A172 (cell line): ENCODE measurements around the gene HSF2BP. TPM values are rescaled to one million over a fixed set of nuclear protein-coding genes. Genes with fewer than 3 reads are reported as not detected.
"Not testable (repeated sequence)": the region's sequence is repeated elsewhere in the genome, so short reads cannot be mapped to it uniquely, and the experiment has no call there.

Experiments
- DNase-seq: peaks from one replicate; pipeline ENCODE4 v3.0.0-alpha.2; 2015; ENCODE audit warnings: low spot score
- total RNA-seq: library from RNA; depleted of rRNA; stranded (reverse); fragments of >200 nt; shearing (Covaris generic); gene quantifications from 2 replicates; pipeline ENCODE4 v1.2.3, GENCODE V29; 2014; rRNA removed

The HSF2BP gene
- 8.8 and 9.1 TPM in 2 replicates for total RNA-seq

DNA sequence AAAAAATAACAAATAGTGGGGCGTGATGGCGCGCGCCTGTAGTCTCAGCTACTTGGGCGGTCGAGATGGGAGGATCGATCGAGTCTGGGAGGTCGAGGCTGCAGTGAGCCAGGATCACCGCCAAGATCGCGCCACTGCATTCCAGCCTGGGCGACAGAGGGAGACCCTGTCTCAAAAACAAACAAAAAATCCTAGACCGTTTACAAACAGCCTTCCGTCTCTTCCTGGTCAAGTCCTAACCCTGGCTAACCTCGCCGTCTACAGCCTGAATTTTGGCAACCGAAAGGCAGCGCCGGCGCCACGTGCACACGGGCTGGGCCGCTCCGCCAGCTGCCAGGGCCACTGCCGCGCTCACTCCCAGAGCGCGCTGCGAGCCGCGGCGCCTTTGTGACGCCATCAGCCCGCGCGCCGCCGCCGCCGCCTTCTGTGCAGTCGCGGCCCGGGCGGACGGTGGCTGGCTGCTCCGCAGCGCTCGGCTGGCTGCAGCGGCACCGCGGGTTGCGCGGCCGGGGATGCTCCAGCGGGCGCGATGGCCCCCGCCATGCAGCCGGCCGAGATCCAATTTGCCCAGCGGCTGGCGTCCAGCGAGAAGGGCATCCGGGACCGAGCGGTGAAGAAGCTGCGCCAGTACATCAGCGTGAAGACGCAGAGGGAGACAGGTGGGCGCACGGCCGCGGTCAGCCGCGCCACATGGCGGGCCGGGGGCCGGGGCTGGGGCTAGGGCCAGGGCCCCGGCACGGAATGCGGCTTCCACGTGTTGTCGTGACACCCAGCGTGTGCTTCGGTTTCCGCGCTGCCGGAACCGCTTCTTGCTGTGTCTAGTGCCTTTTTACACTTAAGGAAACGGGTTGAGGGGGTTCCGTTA lies at the start of gene HSF2BP, which contains the start of gene RRP1B:
Gene HSF2BP, minus strand, starts transcription at position 353 of the 865 bp plus-strand sequence. CDS start 1,392 bp downstream, outside the sequence.
Gene RRP1B, plus strand, starts transcription at position 425 of the 865 bp plus-strand sequence. Its CDS starts 105 bp downstream, at position 530.
- DNase-seq, result peak; percentile 65

DNA sequence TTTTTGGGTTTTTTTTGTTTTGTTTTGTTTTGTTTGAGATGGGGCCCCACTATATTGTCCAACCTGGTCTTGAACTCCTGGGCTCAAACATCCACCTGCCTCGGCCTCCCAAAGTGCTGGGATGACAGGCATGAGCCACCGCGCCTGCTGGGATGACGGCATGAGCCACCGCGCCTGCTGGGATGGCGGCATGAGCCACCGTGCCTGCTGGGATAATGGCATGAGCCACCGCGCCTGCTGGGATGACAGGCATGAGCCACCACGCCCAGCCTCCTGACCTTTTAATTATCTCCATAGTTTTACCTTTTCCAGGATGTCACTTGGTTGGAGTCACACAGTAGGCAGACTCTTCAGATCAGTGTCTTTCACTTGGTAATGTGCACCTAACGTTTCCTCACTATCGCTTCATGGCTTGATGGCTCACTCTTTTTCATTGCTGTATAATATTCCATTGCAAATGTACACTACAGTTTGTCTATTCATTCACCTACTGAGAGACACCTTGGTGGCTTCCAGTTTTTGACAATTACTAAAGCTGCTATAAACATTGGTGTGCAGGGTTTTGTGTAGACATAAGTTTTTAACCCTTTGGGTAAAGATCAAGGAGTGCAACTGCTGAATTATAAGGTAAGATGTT lies 49.6 kb upstream of the HSF2BP start:
- DNase-seq, result no peak

DNA sequence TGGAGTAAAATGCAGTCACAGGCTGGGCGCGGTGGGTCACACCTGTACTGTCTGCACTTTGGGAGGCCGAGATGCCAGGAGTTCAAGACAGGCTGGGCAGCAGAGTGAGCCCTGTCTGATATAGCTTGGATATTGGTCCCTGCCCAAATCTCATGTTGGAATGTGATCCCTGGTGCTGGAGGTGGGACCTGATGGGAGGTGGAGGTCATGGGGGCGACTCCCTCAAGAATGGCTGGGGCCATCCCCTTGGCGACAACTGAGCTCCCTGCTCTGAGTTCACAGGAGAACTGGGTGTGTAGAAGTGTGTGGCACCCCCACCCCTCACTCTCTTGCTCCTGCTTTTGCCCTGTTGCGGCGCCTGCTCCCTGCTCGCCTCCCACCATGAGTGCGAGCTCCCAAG lies 48.2 kb upstream of the HSF2BP start:
- DNase-seq, result no peak

DNA sequence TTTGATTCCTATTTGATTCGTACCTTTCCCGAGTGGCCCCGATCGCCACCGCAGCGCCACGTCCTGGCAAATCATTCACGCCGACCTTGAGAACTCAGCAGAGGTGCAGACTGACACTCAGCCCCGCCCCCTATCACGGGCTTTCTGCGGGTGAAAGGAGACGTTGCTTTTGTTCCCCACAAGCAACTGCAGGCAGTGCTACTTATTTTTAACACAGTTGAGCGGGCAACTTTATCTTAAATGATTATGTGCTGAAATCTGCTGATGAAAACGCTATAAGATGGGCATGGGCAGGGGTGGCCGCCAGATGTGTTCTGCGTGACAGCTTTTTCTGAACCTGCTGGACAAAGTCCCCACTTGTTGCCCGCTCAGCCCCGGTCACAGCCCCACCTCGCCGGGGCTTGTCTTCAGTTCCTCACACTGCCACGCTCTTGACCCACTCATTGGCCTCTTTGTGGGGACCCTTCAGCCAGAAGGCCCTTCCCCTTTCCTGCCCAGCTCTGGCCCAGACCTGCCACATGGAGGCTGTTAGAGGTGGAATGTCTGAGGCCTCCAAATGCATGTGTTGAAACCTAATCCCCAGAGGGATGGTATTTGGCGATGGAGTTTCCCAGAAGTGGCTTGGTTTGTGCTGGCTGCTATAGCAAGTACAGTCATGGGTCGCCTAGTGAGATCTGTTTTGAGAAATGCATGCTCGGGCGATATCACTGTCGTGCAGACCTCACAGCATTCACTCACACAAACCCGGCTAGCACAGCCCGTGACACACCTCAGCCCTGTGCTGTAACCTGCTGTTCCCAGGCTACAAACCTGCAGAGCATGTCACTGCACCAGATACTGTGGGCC lies 44.0 kb upstream of the HSF2BP start:
- no peak for DNase-seq

DNA sequence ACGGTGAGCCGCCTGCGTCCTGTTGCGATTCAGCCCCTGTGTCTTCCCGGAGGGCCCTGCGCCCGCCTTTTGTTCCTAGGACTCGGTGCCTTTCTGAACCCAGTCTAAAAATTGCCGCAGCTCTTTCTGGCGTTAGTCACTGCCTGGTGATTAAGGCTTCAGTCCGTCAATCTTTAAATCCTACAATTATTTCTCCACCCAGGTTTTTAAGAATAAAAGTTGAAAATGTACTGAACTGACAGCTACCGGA lies 43.4 kb upstream of the HSF2BP start:
- no peak for DNase-seq

DNA sequence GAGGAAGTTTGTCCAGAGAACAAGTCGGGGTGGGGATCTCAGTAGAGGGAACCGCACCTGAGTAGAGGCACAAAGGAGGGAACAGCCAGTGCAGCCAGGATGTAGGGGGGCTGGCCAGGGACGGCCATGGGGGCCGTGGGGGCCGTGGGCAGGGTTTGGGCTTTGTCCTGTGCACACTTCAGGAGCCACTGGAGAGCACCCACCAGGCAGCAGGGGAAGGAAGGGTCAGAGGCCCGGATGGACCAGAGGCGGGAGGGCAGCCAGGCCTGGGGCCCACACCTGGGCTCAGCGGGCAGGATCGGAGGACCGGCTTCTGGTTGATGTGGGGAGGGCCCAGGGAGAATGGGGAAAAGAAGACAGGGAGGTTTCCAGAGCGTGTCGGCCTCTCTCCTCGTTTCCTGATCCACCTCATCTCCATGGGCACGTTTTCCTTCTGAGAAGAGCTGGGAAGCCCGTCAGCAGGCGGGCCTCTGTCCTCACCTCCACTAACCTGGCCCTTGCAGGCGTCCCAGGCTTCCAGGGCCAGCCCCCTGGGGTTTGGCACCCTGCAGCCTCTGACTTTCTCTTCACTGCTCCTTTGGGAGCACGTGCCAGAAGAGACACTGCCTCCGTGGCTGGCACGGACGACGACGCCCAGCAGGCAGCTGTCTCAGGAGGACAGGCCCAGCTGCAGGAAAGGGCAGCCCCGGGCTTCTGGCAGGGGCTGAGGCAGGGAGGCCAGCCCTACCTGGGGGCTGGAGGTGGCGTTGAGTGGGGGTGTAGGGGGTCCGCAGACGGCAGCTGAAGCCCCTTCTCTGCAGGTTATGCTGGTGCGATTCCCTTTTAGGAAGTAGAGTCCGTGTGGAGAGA lies 42.9 kb upstream of the HSF2BP start:
- DNase-seq, result no peak

DNA sequence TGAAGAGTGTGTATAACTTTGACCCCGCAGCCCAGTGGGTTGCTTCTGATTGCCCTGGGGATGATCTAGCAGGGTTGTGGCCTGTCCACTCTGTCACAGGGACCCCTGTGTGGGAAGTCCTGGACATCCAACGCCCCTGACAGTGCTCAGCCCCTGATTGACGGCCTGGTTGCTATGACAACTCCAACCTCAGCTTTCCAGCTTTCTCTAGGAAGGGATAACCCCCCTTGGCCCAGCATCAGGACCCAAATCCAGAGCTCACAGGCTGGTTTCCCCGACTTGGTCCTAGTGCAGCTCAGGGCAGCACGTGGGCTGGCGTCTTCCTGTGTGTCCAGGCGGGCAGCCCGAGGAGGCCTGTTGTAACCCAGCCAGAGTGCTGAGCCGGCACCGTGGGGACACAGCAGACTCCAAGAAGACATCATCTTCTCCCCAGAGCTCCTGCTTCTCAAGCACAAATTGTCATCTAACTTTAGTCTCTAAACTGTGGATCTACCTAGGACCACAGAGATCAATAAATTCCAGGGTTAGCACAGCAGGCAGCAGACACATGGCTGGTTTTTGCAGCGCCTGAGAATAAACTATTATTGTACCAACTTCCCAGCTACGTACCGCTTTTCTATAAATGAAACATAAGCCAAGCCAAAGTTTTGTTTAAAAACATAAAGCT lies 40.8 kb upstream of the HSF2BP start:
- no peak for DNase-seq

DNA sequence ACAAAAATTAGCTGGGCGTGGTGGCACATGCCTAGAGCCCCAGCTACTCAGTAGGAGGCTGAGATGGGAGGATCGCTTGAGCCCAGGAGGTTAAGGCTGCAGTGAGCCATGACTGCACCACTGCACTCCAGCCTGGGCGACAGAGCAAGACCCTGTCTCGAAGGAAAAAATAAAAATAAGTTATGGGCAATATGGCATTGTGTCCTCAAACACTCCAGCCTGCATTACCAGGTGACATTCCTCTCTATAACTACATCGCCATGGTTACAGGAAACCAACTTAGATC lies 40.1 kb upstream of the HSF2BP start:
- DNase-seq, result not testable (repeated sequence)

DNA sequence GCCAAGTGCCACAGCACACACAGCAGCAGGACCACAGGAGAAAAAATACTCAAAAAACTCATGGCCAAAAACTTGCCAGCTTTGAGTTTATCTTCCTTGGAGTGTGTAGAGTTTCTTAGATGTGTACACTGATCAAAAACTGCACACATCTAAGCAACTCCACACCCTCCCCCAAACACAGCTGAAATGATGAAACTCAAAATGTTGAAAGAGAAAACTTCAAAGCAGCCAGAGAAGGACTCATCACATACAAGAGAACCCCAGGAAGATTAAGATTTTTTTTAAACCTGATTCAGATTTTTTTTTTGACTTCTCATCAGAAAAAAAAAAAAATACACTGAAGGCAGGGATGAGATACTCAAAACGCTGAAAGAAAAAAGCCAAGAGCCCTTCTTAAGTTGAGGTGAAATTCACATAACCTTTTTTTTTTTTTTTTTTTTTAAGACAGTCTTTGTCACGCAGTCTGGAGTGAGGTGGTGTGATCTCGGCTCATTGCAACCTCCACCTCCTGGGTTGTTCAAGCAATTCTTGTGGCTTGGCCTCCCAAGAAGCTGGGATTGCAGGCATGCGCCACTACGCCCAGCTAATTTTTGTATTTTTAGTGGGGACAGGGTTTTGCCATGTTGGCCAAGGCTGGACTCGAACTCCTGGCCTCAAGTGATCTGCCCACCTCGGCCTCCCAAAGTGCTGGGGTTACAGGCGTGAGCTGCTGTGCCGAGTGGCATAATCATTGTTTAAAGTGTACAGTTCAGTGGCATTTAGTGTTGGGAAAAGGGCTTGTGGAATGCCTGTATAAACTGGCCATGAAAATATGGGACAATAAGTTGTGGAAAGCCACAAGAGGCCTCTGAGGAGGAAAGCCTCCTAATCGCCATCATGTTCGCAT lies 38.7 kb upstream of the HSF2BP start:
- no peak for DNase-seq

DNA sequence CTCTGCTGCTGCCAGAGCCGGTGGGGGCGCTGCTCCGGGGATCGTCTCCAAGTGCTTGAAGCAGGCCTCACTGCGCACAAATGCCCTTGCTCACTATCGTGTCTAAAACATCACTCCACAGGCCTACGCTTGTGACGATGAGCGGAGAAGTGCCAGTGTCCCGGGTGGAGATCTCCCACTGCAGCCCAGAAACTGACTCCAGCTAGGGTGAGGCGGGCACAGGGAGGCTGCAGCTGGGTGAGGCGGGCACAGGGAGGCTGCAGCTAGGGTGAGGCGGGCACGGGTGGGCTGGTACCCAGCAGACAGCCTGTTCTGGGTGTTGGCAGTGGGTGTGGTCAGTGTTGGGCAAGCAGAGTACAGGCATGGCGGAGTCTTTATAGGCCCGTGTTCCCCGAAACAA lies 36.9 kb upstream of the HSF2BP start:
- DNase-seq, result no peak

DNA sequence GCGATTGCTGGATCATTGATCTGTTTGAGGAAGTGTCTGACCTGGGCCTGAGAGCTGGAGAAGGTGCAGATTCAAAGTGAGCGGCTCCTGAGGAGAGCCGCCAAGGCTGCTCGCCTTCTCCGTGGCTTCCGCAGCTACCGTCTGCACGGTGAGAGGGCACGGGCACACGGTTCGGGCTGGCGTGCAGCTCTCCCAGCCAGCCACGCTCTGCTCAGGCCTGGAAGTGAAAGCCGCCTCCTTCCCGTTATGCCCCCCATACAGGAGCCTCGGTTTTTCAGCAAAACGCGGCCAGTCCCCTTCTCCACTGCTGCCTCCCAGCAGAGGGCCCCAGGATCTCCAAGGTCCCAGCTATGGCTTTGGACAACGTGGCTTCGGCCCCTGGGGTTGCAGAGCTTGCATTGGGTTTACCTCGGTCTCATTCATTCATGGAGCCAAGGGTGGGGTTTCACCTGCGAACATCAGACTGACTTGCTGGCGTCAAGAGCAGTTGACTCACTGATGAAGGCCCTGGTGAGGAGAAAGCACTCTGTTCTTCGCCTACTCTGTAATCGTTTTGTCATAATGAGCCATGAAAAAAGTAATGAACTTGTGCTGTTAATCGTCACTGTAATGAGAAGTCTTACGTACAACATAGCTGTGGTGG lies 35.3 kb upstream of the HSF2BP start:
- DNase-seq, result no peak

DNA sequence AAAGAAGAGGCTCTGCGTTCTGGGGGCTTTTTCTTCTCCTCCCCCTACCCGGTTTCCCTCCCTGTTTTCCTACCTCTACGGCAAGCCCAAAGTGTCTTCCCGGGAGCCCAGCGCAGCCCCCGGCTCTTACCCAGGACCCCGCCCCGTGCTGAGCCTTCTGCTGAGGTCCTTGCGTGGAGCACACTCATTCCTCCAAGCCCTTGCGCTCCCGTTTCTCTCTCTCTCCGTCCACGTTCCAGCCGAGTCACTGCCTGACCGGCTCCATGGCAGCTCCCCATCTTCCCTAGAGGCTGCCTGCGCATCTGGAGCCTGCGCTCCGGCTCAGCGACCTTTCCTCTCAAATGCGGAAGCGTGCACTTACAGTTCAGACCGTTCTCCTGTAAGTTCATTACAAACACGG lies 34.7 kb upstream of the HSF2BP start:
- DNase-seq, result no peak

DNA sequence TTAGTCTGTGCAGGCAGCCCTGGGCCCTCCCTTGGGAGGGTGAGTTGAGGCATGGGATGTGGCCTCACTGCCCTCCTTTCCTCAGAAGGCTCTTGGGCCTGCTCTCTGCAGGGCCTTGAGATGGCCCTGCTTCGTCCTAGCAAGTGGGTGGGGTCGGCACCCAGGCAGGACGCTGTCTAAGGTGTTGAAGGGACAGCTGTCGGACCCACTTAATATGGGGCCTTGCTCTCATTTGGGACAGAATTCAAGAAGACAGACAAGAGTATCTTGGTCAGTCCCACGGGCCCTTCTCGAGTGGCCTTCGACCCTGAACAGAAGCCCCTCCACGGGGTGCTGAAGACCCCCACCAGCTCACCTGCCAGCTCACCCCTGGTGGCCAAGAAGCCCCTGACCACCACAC lies 33.7 kb upstream of the HSF2BP start:
- no peak for DNase-seq

DNA sequence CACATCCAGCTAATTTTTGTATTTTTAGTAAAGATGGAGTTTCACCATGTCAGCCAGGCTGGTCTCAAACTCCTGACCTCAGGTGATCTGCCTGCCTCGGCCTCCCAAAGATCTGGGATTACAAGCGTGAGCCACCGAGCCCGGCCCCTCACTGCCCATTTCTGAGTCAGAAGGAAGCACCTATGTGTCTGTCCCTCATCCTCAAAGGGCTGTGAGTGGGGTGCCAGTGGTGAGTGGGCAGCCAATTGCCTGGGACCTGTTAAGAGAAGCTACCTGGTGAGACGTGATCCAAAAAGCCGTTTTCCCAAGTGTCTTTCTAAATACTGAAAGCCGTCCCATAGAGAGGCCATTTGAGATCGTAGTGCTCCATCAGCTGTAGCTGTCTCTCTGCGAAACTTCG lies 32.5 kb upstream of the HSF2BP start:
- DNase-seq, result no peak

DNA sequence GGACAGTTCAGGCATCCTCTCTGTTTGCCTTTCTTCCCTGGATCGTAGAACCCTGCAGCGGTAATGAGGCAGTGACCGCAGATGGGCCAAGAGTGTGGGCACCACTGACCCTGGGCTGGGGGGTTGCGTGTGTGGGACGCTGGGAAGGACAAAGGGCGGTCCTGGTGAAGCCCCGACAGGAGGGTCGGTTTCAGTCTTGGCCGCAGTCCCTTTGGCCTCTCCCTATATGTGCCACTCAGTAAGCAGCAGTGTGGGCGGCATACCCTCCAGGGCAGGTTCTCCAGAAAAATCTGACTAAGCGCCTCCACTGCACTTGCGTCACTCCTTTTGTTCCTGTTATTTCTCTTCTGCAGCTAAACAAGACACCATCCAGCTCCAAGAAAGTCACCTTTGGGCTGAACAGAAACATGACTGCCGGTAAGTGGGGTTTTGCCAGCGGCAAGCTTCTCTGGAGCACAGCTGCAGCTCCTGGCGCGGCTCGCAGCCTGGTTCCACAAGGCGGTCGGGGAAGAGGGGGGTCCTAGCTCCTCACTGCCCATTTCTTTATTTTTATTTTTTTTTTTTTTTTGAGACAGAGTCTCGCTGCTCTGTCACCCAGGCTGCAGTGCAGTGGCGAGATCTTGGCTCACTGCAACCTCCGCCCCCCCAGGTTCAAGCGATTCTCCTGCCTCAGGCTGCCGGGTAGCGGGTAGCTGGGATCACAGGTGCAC lies 32.0 kb upstream of the HSF2BP start:
- DNase-seq, result no peak

DNA sequence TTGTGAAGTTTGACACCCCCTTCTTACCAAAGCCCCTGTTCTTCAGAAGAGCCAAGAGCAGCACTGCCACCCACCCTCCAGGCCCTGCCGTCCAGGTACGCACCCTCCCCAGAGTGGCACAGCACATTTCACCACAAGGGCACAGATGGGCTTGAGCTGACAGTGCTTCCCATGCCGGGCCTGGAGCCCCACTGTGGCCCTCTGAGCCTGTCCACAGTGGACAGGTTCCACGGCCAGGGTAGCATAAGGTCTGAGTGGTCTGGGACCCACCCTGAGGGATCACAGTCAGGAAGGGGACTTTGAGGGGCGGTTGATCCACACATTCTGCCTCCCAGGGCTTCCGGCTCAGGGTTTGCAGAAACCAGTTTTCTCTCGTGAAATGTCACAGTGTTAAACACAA lies 31.1 kb upstream of the HSF2BP start:
- no peak for DNase-seq

DNA sequence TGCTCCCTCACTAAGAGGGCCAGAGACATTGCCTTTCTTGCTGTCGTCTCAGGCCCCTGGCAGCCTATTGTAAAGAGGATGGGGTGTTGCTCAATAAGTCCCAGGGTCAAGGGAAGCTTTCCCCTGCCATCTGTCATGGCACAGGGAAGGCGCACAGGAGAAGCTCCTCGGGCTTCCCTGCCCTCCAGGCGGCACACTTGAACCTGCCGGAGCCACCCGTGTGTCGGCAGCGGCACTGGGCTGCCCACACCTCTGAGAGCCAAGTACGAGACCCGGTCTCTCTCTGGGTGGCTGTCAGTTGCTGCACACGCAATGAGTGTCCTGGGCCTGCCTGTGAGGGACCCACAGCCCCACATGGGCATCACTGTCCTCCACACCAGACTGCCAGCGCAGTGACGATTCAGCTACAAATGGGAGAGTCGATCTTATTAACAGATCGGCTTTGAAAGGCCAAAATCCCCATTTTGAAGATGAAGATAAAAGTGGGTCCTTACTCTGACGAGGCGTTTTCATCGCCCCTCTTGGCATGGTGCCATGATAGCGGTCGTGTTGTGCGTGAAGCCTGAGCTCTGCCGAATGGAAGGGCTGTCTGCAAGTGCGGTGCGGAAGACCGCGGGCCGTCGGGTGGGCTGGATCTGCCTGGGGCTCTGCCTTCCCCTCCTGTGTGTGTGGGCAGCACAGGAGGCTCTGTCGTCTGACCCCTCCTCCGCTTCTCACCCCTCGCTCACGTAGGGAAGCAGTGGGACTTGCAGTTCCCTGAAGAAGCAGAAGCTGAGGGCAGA lies 30.5 kb upstream of the HSF2BP start:
- no peak for DNase-seq

DNA sequence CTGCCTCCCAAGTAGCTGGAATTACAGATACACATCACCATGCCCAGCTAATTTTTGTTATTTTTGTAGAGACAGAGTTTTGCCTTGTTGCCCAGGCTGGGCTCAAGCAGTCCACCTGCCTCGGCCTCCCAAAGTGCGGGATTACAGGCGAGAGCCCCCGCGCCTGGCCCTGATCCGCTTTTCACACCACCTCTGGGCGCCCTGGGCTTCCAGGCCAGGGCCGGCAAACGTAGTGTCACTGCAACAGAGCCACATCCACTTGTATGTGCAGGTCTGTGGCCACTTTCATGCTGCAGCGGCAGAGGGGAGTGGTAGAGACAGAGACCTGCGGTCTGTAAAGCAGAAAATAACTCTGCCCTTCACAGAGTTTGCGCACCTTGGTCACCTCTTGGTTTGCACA lies 29.6 kb upstream of the HSF2BP start:
- DNase-seq, result no peak
